Testis (tissue), 2 donors: ENCODE data around the gene CNDP1.

Source experiments
- CTCF ChIP-seq, 3 experiments: fragments of 450-650 bp in 2 of 3; fragments of 200-600 bp in 1 of 3; sonication (generic) in 1 of 3; IDR thresholded peaks; one replicate each; pipeline ENCODE4 v1.5.1; 2016 to 2019; ENCODE audit warnings: antibody characterized with exemption in 3 of 3, mild to moderate bottlenecking in 2 of 3, moderate library complexity in 1 of 3
- POLR2A ChIP-seq: fragments of 450-650 bp; IDR thresholded peaks from one replicate; pipeline ENCODE4 v1.6.1; 2017; ENCODE audit warnings: antibody characterized with exemption, mild to moderate bottlenecking, moderate library complexity

DNA sequence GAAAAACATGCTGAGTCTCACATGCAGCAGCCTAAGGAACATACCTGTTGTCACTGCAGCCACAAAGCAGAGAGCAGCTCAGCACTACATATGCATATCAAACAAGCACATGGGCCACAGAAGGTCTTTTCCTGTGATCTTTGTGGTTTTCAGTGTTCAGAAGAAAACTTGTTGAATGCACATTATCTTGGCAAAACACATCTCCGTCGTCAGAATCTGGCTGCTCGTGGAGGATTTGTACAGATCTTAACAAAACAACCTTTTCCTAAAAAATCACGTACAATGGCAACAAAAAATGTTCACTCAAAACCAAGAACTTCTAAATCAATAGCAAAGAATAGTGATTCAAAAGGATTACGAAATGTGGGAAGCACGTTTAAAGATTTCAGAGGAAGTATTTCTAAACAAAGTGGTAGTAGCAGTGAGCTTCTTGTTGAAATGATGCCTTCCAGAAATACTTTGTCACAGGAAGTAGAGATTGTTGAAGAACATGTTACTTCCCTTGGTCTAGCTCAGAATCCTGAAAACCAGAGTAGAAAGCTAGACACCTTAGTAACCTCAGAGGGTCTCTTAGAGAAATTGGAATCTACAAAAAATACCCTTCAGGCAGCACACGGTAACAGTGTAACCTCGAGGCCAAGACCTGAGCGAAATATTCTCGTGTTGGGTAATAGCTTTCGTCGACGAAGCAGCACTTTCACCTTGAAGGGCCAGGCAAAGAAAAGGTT is 97.5 kb downstream of the CNDP1 start:
- TF ChIP-seq CTCF (IDR thresholded peaks at IDR 0.05) (no peak), POLR2A (no peak)
